ENCODE results near the gene VASH2.

GRCh38 chr1:212903664-212904063 is 46.7 kb upstream of the VASH2 start:
- TF ChIP-seq EZH2phosphoT487 (conservative IDR thresholded peaks at IDR 0.05; ENCODE audit: low read length) (no peak), CTCF (IDR thresholded peaks at IDR 0.05; ENCODE audit: insufficient read depth, low read length, poor library complexity, severe bottlenecking) (no peak)
